GF-D8 (cell line): ENCODE results near the gene SYN1.
A peak's percentile ranks its signal among the peaks of the same experiment; 100 is the strongest.
"Not testable (repeated sequence)": the region's sequence is repeated elsewhere in the genome, so short reads cannot be mapped to it uniquely, and the experiment has no call there.

Experiments
- DNase-seq: peaks from one replicate; lab custom pipeline; 2025; lab: John Stamatoyannopoulos, UW

SYN1 gene

GRCh38 chrX:47633689-47634590 is 14.3 kb upstream of the SYN1 start:
- DNase-seq: no peak

- no peak for DNase-seq
Measured at GRCh38 chrX:47632666-47633065, 13.0 kb upstream of the SYN1 start.

DNA sequence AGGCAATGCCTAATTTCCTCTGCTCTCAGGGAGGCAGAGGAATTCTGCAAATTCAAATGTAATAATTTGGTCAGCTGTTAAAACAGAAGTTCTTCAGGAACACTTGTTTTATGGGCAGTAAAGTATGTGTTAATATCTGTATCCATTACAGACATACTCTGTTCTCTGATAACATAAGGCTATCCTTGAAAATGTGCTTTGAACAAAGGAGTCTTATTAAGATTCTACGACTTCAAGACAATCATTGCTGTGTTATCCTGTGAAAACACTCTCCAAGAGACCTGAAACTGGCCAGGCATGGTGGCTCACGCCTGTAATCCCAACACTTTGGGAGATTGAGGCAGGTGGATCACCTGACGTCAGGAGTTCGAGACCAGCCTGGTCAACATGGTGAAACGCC is 12.0 kb upstream of the SYN1 start:
- no peak for DNase-seq

- peak; percentile 65 for DNase-seq
Measured at GRCh38 chrX:47629419-47630200, 10.0 kb upstream of the SYN1 start, which contains the start of gene CFP. Gene CFP (minus strand): TSS chrX:47629930. CDS start chrX:47629844, 86 bp downstream.

DNA sequence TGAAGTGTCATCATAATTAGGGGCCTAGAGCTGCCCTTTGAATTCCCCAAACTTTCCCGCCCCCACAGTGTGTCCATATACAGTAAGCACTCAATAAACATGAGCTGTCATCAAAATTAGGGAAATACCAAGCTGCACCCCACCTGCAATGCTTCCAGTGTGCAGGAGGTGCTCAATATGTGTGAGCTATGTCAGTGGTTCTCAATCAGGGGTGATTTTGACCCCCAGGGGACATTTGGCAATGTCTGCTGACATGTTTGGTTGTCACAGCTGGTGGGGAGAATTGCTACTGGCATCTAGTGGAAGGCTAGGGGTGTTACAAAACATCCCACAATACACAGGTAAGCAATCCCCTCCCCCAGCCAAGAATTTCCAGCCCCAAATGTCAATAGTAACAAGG is 9.3 kb upstream of the SYN1 start:
- no peak for DNase-seq

- DNase-seq: no peak
Measured at GRCh38 chrX:47625365-47625764, 5.7 kb upstream of the SYN1 start.

DNA sequence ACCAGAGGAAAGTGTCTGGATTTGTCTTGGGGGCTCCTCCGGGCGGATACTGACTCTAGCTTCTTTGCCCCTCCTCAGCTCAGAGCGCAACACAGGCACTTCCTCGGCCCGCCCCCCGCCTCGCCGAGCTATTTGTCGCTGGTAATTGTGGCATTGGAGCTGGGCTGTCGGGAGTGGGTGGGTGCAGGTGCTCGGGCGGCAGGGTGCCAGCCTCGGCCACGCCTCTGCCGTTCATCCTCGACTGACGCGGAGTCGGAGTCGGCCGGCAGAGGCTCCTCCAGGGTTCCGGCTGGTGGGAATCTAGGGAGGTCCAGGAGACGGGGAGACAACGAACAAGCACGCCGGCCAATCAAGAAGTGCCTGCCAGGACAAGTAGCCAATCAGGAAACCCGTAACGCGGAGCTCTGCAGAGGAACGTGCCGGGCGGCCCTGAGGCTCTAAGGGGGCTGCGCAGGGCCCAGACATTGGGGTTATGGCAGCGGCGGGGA is 3.9 kb upstream of the SYN1 start:
- no peak for DNase-seq

DNA sequence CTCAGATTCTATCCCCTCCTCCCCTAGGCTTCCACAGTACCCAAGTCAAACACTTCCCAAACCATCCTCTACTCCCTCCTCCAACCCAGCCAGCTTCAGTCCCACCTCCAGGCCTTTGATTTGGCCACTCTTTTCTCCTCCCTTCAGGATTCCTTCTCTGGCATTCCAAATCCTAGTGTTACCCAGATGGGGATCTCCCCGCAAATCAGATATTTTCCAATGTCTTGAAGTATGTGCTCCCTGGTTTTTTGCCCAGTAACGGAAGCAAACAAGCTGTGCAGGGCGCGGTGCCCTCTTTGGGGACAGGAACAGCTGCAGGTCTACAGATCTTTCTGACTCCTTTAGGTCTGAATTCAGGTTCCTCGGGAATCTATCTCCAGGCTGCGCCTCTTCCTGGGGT is 2.2 kb upstream of the SYN1 start:
- no peak for DNase-seq

DNA sequence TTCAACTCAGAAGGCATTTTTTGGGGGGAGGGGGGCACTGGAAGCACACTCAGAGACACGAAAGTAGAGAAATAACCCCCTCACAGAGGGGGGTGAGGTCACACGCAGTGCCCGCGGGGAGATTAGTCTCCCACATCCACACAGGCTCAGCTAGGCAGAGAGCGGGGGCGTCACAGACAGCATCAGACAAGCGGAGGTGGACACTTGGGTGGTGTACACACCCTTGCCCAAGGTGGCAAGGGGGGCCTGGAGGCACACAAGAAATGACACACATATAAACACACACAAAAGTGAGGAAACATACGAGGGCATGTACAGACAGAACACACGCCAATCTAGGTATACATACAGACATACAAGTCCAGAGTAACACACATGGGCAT is 637 bp upstream of the SYN1 start:
- DNase-seq: no peak

DNA sequence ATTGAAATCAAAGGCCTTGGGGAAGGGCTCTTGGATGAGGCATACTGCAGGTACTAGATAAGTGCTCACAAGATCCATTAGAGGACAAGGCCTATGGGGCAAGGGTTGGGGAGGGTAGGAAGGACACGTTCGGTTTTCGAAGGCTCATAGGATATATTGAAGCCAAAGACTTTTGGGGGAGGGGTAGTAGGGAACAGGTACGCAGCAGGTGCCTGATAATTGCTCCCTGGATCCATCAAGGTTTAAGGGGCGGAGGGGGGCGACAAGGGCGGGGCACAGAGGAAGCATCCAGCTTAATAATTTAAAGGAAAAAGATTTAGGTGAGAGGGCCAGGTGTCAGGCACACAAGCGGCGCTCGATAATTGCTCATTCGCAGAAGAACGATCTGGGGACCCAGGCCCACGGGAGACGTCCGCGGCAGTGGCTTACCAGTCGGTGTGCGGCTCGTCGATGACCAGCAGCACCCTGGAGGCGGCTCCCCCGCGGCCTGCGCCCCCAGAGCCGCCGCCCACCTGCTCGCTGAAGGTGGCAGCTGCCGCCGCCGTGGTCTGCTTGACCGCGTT is 653 bp downstream of the SYN1 start:
- no peak for DNase-seq

- DNase-seq: no peak
Measured at GRCh38 chrX:47614618-47615017, 5.0 kb downstream of the SYN1 start.

- no peak for DNase-seq
Measured at GRCh38 chrX:47613082-47613481, 6.6 kb downstream of the SYN1 start.

- no peak for DNase-seq
Measured at GRCh38 chrX:47612418-47612817, 7.2 kb downstream of the SYN1 start.

DNA sequence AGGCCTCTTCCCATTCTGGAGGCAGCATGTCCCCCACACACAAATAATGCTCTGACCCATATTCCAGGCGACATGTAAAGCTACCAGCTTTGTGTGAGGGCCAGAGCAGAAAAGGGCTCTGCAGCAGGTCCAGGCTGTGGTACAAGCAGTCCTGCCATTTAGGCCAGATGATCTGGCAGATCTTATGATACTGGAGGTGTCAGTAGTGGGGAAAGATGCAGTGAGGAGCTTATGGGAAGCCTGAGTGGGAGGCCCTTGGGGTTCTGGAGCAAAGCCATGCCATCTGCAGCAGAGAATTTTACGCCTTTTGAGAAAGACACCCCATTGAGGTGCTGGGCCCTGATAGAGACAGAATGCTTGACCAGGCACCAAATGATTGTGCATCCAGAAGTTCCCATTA is 7.7 kb downstream of the SYN1 start:
- no peak for DNase-seq

DNA sequence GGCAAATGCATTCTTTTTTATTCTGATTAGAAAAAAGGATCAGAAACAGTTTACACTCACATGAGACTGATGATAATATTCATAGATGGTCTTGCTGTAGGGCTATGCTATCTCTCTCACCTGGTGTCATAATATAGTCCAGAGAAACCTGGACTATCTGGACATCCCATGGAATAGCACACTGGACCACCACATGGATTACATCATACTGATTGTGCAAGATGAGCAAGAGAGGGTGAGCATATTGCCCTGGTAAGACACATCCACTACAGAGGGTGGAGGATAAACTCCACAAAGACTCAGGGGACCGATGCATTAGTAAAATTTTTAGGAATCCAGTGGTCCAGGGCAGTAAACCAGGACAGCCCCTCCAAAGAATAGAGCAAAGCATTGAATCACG is 8.2 kb downstream of the SYN1 start:
- DNase-seq: no peak

DNA sequence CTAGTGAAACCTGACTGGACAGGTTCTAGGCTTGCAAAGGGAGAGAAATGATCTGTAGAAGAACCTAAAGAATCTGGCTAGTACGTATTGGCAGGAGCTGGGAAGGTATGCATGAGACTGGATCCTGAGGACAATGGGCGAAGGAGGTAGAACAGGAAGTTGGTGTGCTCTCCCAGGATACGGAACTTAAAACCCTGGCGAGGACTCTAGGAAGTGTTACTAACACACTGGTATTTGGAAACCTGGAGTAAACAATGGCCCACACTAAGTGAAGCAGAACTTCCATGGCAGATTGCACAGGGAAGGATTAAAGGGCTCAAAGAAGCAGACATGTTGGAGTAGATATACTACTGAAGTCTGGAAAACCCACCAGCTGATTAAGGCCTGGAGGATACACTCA is 9.1 kb downstream of the SYN1 start:
- no peak for DNase-seq

DNA sequence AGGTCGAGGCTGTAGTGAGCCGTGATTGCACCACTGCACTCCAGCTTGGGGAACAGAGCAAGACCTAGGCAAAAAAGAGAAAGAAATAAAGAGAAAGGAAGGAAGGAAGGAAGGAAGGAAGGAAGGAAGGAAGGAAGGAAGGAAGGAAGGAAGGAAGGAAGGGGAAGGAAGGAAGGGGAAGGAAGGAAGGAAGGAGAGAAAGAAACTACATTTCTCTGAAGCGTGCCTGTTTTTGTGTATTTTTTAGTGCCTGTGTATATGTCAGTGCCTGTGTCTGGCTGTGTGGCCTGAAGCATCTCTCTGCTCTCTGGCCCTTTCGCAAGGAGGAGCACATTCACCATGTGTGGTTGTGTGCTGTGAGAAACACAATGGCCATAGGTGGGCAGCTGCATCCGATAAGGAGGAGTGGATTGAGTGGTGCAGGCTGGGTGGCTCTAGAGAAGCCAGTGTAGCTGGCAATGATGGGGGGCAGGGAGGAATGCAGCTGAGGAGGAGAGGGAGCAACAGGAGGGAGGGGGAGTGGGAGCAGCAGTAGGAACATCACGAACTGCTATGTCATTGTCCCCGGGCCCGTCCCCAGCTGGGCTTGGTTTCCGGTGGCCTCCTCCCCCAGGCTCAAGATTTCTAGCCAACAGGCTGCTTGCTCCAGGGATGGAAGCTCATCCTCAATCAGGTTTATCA is 11.4 kb downstream of the SYN1 start:
- no peak for DNase-seq

DNA sequence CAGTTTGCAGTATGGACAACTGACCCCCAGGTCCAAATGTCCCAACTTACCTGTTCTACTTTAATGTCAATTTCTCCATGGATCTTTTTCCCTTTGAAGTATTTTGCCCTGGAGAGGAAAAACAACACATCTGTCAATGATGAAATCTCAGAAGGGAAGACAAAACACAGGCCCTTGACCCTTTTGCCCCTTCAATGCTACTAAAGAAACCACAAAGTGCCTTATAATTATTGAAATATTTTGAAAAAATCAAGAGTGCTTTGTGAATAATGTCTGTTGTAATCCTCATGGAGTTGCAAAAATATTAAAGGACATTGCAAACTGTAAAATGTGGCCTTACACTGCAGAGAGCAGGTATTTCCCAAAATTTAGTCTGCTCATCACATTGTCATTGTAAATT is 12.6 kb downstream of the SYN1 start:
- DNase-seq: no peak

- no peak for DNase-seq
Measured at GRCh38 chrX:47605024-47605423, 14.6 kb downstream of the SYN1 start.

DNA sequence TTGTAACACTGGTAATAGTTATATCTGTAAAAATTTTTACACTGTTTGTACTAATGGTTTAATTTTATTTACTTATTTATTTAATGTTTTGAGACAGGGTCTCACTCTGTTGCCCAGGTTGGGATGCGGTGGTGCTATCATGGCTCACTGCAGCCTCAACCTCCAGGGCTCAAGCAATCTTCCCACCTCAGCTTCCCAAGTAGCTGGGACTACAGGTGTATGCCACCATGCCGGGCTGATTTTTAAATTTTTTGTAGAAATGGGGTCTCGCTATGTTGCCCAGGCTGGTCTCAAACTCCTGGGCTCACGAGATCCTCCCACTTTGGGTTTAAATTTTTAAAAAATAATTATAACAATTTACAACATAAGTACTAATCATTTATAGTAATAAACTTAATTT is 16.5 kb downstream of the SYN1 start:
- not testable (repeated sequence) for DNase-seq

GRCh38 chrX:47597222-47597621 is 22.4 kb downstream of the SYN1 start:
- DNase-seq: no peak

DNA sequence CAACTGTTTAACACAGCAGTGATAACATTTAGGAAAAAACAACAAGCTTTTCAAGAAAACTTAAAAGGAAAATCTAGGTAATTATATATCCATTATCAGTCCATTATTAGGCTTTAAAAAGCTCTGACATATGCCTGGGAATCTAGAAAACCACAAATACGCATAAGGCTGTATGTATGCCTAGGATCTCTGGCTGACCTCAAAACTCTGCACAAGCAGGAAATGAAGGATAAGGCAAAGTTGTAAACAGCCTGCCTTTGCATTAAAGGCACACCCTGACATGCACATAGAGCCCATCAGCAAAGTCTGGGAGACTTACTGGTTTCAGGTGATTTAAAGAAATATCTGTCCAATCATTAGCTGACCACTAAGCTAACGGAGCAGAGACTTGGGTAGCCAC is 23.4 kb downstream of the SYN1 start:
- no peak for DNase-seq
